GM18858 (cell line): ENCODE results near the gene CALHM3.

Experiments used
- ATAC-seq: cut with Tn5 transposase; IDR thresholded peaks from one replicate; pipeline ENCODE4 v1.9.1; 2021; ENCODE audit not compliant: unreplicated experiment

Gene CALHM3

GRCh38 chr10:103451091-103451813, 27.8 kb downstream of the CALHM3 start:
- ATAC-seq, result no peak

GRCh38 chr10:103450201-103450695, 28.8 kb downstream of the CALHM3 start:
- ATAC-seq, result no peak

GRCh38 chr10:103449208-103450144, 29.6 kb downstream of the CALHM3 start:
- no peak for ATAC-seq

- ATAC-seq, result no peak
These were observed 30.3 kb downstream of the CALHM3 start for GRCh38 chr10:103448746-103449145.

GRCh38 chr10:103447187-103447586, 31.9 kb downstream of the CALHM3 start:
- no peak for ATAC-seq

GRCh38 chr10:103445767-103446567, 33.1 kb downstream of the CALHM3 start:
- no peak for ATAC-seq

GRCh38 chr10:103445366-103445765, 33.7 kb downstream of the CALHM3 start:
- ATAC-seq, result no peak

- no peak for ATAC-seq
These were observed 34.6 kb downstream of the CALHM3 start for GRCh38 chr10:103444478-103444877.

- no peak for ATAC-seq
These were observed 35.4 kb downstream of the CALHM3 start for GRCh38 chr10:103443475-103444185.

- ATAC-seq, result no peak
These were observed 37.0 kb downstream of the CALHM3 start for GRCh38 chr10:103442031-103442461.

- no peak for ATAC-seq
These were observed 37.4 kb downstream of the CALHM3 start for GRCh38 chr10:103441611-103442010.

- no peak for ATAC-seq
These were observed 37.8 kb downstream of the CALHM3 start for GRCh38 chr10:103441206-103441605.

- no peak for ATAC-seq
These were observed 38.6 kb downstream of the CALHM3 start for GRCh38 chr10:103440416-103440815.

- ATAC-seq, result no peak
These were observed 39.3 kb downstream of the CALHM3 start for GRCh38 chr10:103439776-103440175.

GRCh38 chr10:103433858-103434257, 45.2 kb downstream of the CALHM3 start:
- ATAC-seq, result no peak

GRCh38 chr10:103431902-103432301, 47.1 kb downstream of the CALHM3 start:
- ATAC-seq, result no peak

- no peak for ATAC-seq
These were observed 49.4 kb downstream of the CALHM3 start for GRCh38 chr10:103429647-103430046.

GRCh38 chr10:103428989-103429643, 49.9 kb downstream of the CALHM3 start:
- ATAC-seq, result no peak

- ATAC-seq, result no peak
These were observed 51.2 kb downstream of the CALHM3 start for GRCh38 chr10:103427866-103428265.

- ATAC-seq, result no peak
These were observed 55.3 kb downstream of the CALHM3 start for GRCh38 chr10:103423748-103424147.
